Measurements from ENCODE around the gene DENND5A.
"Not testable (repeated sequence)": the region's sequence is repeated elsewhere in the genome, so short reads cannot be mapped to it uniquely, and the experiment has no call there.

GRCh38 chr11:9098455-9098854 lies 166.7 kb downstream of the DENND5A start:
- TF ChIP-seq CTCF, POLR2A (IDR thresholded peaks at IDR 0.05): not testable (repeated sequence)

Measured in esophagus squamous epithelium (tissue), 4 donors.